Uterus (tissue), 4 donors: Measurements from ENCODE around the gene KLK12. TPM values are rescaled to one million over a fixed set of nuclear protein-coding genes. Genes with fewer than 3 reads are reported as not detected.

Experiments used
- DNase-seq, 2 donors: peaks; one replicate each; pipeline ENCODE4 v3.0.0-alpha.2; 2019 to 2020
- H3K27ac ChIP-seq, 2 donors: fragments of 200-600 bp; sonication (generic); 1 replicate in 1 of 2; 2 replicates in 1 of 2; pipeline ENCODE4 v1.5.1; 2016 to 2018
- H3K27me3 ChIP-seq, 2 donors: fragments of 200-600 bp; sonication (generic); one replicate each; pipeline ENCODE4 v1.5.1; 2018 to 2019; ENCODE audit warnings: control low read depth in 1 of 2
- H3K36me3 ChIP-seq, 2 donors: fragments of 200-600 bp; sonication (generic); one replicate each; pipeline ENCODE4 v1.5.1; 2019; ENCODE audit warnings: control low read depth in 1 of 2
- H3K4me1 ChIP-seq, 2 donors: fragments of 200-600 bp; sonication (generic); one replicate each; pipeline ENCODE4 v1.5.1; 2018 to 2019; ENCODE audit warnings: control low read depth in 1 of 2
- H3K4me3 ChIP-seq, 2 donors: fragments of 200-600 bp; sonication (generic); 1 replicate in 1 of 2; 2 replicates in 1 of 2; pipeline ENCODE4 v1.5.1; 2018 to 2019; ENCODE audit warnings: mild to moderate bottlenecking in 1 of 2
- H3K9me3 ChIP-seq, 2 donors: fragments of 200-600 bp; sonication (generic); one replicate each; pipeline ENCODE4 v1.5.1; 2019; ENCODE audit warnings: control low read depth in 1 of 2
- POLR2A ChIP-seq, 2 donors: fragments of 450-650 bp; IDR thresholded peaks; one replicate each; pipeline ENCODE4 v1.6.1; 2016; ENCODE audit warnings: antibody characterized with exemption in 2 of 2, mild to moderate bottlenecking in 1 of 2, moderate library complexity in 1 of 2
- intact Hi-C: fragments of 100-400 bp; cut with DNase I; formaldehyde crosslinking; loops from one replicate; pipeline ENCODE4 v1.15.1; 2023; ENCODE audit warnings: low total_unique reads
- total RNA-seq, 4 donors: library from RNA; depleted of rRNA in 3 of 4; stranded (reverse); fragments of >200 nt in 3 of 4; gene quantifications; one replicate each; pipeline versions ENCODE4 v1.1.0 to v1.2.4, GENCODE V29; 2014 to 2023
- TF ChIP-seq, protein P1 (sequence below), 4 experiments: fragments of 200-600 bp in 2 of 4; fragments of 450-650 bp in 2 of 4; sonication (generic) in 2 of 4; IDR thresholded peaks; one replicate each; pipeline ENCODE4 v1.5.1; 2016 to 2019; ENCODE audit warnings: antibody characterized with exemption in 4 of 4, mild to moderate bottlenecking in 2 of 4, moderate library complexity in 1 of 4
- donor health status: DM: yes; HTN: yes; CAD: no.

Gene KLK12
- total RNA-seq, 4 donors from 2014 or later = not detected

DNA sequence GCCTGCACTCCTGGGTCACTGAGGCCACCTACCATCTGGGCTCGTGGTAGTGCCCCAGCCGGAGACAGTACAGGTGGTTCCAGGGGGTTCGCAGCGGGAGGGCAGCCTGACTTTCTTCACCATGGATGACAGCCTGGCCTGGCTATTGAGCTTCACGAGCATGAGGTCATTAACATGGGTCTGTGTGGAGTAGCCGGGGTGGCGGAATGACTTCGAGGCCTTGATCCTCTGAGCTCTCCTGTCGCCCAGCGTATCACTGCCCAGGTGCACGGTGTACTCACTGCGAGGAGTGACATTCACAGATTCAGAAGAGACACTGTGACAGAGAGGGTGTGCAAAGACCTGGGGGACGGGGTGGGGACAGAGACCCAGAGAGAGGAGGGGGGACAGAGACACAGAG, 54.6 kb downstream of the KLK12 start:
- no peak for DNase-seq
- no peaks in the 10 kb centered on the region for H3K36me3 ChIP-seq
- no peak overlapping the region for H3K4me3 ChIP-seq
- H3K27me3 ChIP-seq = peaks cover 0 to 4% of the 10 kb centered on the region in 2 donors
- no peaks in the 10 kb centered on the region for H3K9me3 ChIP-seq
- TF ChIP-seq, protein P1, sequence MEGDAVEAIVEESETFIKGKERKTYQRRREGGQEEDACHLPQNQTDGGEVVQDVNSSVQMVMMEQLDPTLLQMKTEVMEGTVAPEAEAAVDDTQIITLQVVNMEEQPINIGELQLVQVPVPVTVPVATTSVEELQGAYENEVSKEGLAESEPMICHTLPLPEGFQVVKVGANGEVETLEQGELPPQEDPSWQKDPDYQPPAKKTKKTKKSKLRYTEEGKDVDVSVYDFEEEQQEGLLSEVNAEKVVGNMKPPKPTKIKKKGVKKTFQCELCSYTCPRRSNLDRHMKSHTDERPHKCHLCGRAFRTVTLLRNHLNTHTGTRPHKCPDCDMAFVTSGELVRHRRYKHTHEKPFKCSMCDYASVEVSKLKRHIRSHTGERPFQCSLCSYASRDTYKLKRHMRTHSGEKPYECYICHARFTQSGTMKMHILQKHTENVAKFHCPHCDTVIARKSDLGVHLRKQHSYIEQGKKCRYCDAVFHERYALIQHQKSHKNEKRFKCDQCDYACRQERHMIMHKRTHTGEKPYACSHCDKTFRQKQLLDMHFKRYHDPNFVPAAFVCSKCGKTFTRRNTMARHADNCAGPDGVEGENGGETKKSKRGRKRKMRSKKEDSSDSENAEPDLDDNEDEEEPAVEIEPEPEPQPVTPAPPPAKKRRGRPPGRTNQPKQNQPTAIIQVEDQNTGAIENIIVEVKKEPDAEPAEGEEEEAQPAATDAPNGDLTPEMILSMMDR (IDR thresholded peaks at IDR 0.05) = no peak
- TF ChIP-seq POLR2A (IDR thresholded peaks at IDR 0.05) = no peak
- intact Hi-C loops = no loop called here
- no peaks in the 10 kb centered on the region for H3K4me1 ChIP-seq
- H3K27ac ChIP-seq = no peak overlapping the region

DNA sequence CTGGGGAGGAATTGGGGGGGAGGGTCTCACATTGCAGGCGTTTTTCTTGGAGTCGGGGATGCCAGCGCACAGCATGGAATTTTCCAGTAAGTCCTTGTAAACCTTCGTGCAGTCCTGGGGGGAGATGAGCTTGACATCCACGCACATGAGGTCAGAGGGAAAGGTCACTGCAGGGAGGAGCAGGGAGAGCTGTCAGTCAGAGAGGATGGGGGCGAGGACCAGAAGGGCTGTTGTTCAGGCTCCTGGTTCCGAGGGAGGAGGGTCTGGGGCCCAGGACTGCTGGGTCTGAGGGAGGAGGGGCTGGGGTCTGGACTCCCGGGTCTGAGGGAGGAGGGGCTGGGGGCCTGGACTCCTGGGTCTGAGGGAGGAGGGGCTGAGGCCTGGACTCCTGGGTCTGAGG, 55.0 kb downstream of the KLK12 start:
- Histone ChIP-seq H3K27me3 (peaks cover 0 to 4% of the 10 kb centered on the region in 2 donors), H3K9me3 (no peaks in the 10 kb centered on the region), H3K4me1 (no peaks in the 10 kb centered on the region), H3K27ac (no peak overlapping the region), H3K4me3 (no peak overlapping the region), H3K36me3 (no peaks in the 10 kb centered on the region)
- intact Hi-C loops = no loop called here
- TF ChIP-seq, protein P1 (IDR thresholded peaks at IDR 0.05) = no peak
- TF ChIP-seq POLR2A (IDR thresholded peaks at IDR 0.05) = no peak
- no peak for DNase-seq

Other genes starting within 250 kb of the KLK12 start
- gene ACP4, start 244.6 kb downstream of the KLK12 start, total RNA-seq = not detected
- gene KLK1, start 211.2 kb downstream of the KLK12 start, total RNA-seq = under 1 TPM in 1 of 4 donors, not detected in 3; 0.82 TPM
- not detected for gene KLK15, start 201.4 kb downstream of the KLK12 start, total RNA-seq
- 1 to 10 TPM in 1 of 4 donors, not detected in 3; 1.4 TPM for gene KLK3, start 180.1 kb downstream of the KLK12 start, total RNA-seq
- gene KLK2, start 161.6 kb downstream of the KLK12 start, total RNA-seq = under 1 TPM in 1 of 4 donors, not detected in 3; 0.41 TPM
- gene KLK4, start 123.6 kb downstream of the KLK12 start, total RNA-seq = 1 to 10 TPM in 1 of 4 donors, not detected in 3; 3.4 TPM
- gene KLK5, start 82.0 kb downstream of the KLK12 start, total RNA-seq = 1 to 10 TPM in 1 of 4 donors, under 1 TPM in 1, not detected in 2; 0.69 to 1.0 TPM
- gene KLK6, start 65.4 kb downstream of the KLK12 start, total RNA-seq = 1 to 10 TPM in 1 of 4 donors, under 1 TPM in 1, not detected in 2; 0.46 to 1.0 TPM
- gene KLK7, start 51.1 kb downstream of the KLK12 start, total RNA-seq = 1 to 10 TPM in 1 of 4 donors, under 1 TPM in 1, not detected in 2; 0.14 to 1.1 TPM
- gene KLK8, start 33.4 kb downstream of the KLK12 start, total RNA-seq = 1 to 10 TPM in 1 of 4 donors, not detected in 3; 4.8 TPM
- gene KLK10, start 15.3 kb downstream of the KLK12 start, total RNA-seq = 1 to 10 TPM in 2 of 4 donors, not detected in 2; 3.8 to 4.1 TPM
- gene KLK11, start 8.4 kb downstream of the KLK12 start, total RNA-seq = 1 to 10 TPM in 2 of 4 donors, not detected in 2; 1.3 to 2.0 TPM
- gene KLK13, start 30.1 kb upstream of the KLK12 start, total RNA-seq = not detected
- under 1 TPM in 1 of 4 donors, not detected in 3; 0.76 TPM for gene KLK14, start 47.9 kb upstream of the KLK12 start, total RNA-seq
- 10 to 100 TPM in 1 of 4 donors, 1 to 10 TPM in 2, not detected in 1; 7.8 to 27.7 (median 8.4) TPM for gene CTU1, start 73.4 kb upstream of the KLK12 start, total RNA-seq
- 1 to 10 TPM in 3 of 4 donors, under 1 TPM in 1; 0.51 to 2.6 (median 1.7) TPM for gene SIGLEC9, start 89.9 kb upstream of the KLK12 start, total RNA-seq
- under 1 TPM in 2 of 4 donors, not detected in 2; 0.14 to 0.59 TPM for gene SIGLEC7, start 107.3 kb upstream of the KLK12 start, total RNA-seq
- 1 to 10 TPM in 2 of 4 donors, under 1 TPM in 1, not detected in 1; 0.26 to 3.3 (median 3.0) TPM for gene CD33, start 190.1 kb upstream of the KLK12 start, total RNA-seq
- gene SIGLECL1, start 216.1 kb upstream of the KLK12 start, total RNA-seq = under 1 TPM in 1 of 4 donors, not detected in 3; 0.55 TPM